Caco-2 (cell line): ENCODE measurements around the gene ATG9A. TPM values are rescaled to one million over a fixed set of nuclear protein-coding genes. Genes with fewer than 3 reads are reported as not detected.

Experiments
- BruUV-seq: library from RNA; stranded (reverse); fragments of 400-500 nt; replicated peaks from 2 replicates; lab custom pipeline; 2021; lab: Mats Ljungman, UMichigan
- CTCF ChIA-PET: fragments of 300-600 bp; sonication (Branson Sonifier 250); formaldehyde crosslinking; loops from one replicate; lab custom pipeline; 2022; ENCODE audit warnings: antibody characterized with exemption; lab: Charles Lee
- POLR2A ChIA-PET: fragments of 300-600 bp; sonication (Branson Sonifier 250); formaldehyde crosslinking; loops from one replicate; lab custom pipeline; 2022; ENCODE audit warnings: antibody characterized with exemption; lab: Charles Lee
- DNase-seq, 2 experiments: peaks; one replicate each; pipeline versions ENCODE4 v3.0.0 to v3.0.0-alpha.2; 2020 to 2022
- H3K27me3 ChIP-seq: replicated peaks from 2 replicates; pipeline ENCODE4 v1.6.0; 2011; ENCODE audit warnings: low read length; ENCODE audit not compliant: control insufficient read depth, insufficient read depth
- H3K36me3 ChIP-seq: 2 replicates; pipeline ENCODE4 v1.5.1; 2011; ENCODE audit warnings: low read length; ENCODE audit not compliant: control insufficient read depth, insufficient read depth
- H3K4me1 ChIP-seq: fragments of 250-450 bp; sonication (Bioruptor Pico); 2 replicates; pipeline ENCODE4 v1.5.1; 2020; ENCODE audit warnings: mild to moderate bottlenecking
- H3K4me3 ChIP-seq: 2 replicates; pipeline ENCODE4 v1.5.1; 2011; ENCODE audit warnings: low read depth, mild to moderate bottlenecking, control low read depth, low read length
- H3K9me3 ChIP-seq: fragments of 250-450 bp; sonication (Bioruptor Pico); 2 replicates; pipeline ENCODE4 v1.5.1; 2020; ENCODE audit warnings: mild to moderate bottlenecking, moderate library complexity
- H3K27ac Mint-ChIP-seq: one replicate; pipeline ENCODE4 v1.8.0; 2022; ENCODE audit warnings: mixed read lengths; ENCODE audit not compliant: unreplicated experiment
- H3K27me3 Mint-ChIP-seq: one replicate; pipeline ENCODE4 v1.8.0; 2022; ENCODE audit warnings: mixed read lengths; ENCODE audit not compliant: insufficient read depth, unreplicated experiment
- H3K36me3 Mint-ChIP-seq: one replicate; pipeline ENCODE4 v1.8.0; 2022; ENCODE audit warnings: mild to moderate bottlenecking, mixed read lengths; ENCODE audit not compliant: insufficient read depth, unreplicated experiment
- H3K4me1 Mint-ChIP-seq: one replicate; pipeline ENCODE4 v1.8.0; 2022; ENCODE audit warnings: low read depth, mixed read lengths; ENCODE audit not compliant: unreplicated experiment
- H3K4me3 Mint-ChIP-seq: one replicate; pipeline ENCODE4 v1.8.0; 2022; ENCODE audit warnings: mild to moderate bottlenecking, moderate library complexity, mixed read lengths; ENCODE audit not compliant: unreplicated experiment
- H3K9me3 Mint-ChIP-seq: one replicate; pipeline ENCODE4 v1.8.0; 2022; ENCODE audit warnings: mixed read lengths; ENCODE audit not compliant: unreplicated experiment
- CTCF ChIP-seq, 2 experiments: fragments of 200-600 bp in 1 of 2; IDR thresholded peaks; 1 replicate in 1 of 2; 2 replicates in 1 of 2; pipeline versions ENCODE4 v1.5.1 to v1.8.0; 2011 to 2022; ENCODE audit warnings: antibody characterized with exemption in 1 of 2, control low read depth in 1 of 2, inconsistent platforms in 1 of 2, low read depth in 1 of 2, low read length in 1 of 2, mild to moderate bottlenecking in 1 of 2, moderate library complexity in 1 of 2; ENCODE audit not compliant: insufficient read depth in 1 of 2, severe bottlenecking in 1 of 2, unreplicated experiment in 1 of 2
- intact Hi-C: fragments of 100-400 bp; cut with micrococcal nuclease; formaldehyde crosslinking; loops from one replicate; pipeline ENCODE4 v1.10.0; 2022; ENCODE audit not compliant: unreplicated experiment
- total RNA-seq: library from RNA; stranded (reverse); gene quantifications from 2 replicates; pipeline ENCODE4 v1.2.3, GENCODE V29; 2022

The ATG9A gene
- total RNA-seq, 1 experiment from 2014 or later, result 62.9 TPM

- peaks cover 30% of the 10 kb centered on the region for H3K4me1 Mint-ChIP-seq
- intact Hi-C loops, result loop anchor here (2.0 kb wide), 1 partner anchor 47 kb away; no protein-coding TSS in a partner anchor
- H3K27ac Mint-ChIP-seq, result peak overlapping the region; percentile 55
- H3K9me3 Mint-ChIP-seq, result no peaks in the 10 kb centered on the region
- peak in 1 of 2 experiments; percentile 31 for DNase-seq
- Histone ChIP-seq H3K4me1 (peaks cover 36% of the 10 kb centered on the region), H3K4me3 (no peak overlapping the region), H3K9me3 (no peaks in the 10 kb centered on the region), H3K36me3 (no peaks in the 10 kb centered on the region; the same call in 1 of the 2 replicates), H3K27me3 (no peaks in the 10 kb centered on the region)
- H3K4me3 Mint-ChIP-seq, result peak overlapping the region; percentile 20
- POLR2A ChIA-PET, result interaction anchor here (0.6 to 1.5 kb wide), 4 partner anchors 23 to 140 kb away, joined by 3 to 7 read pairs (median 4); partner anchors contain the start of genes CNPPD1, DNAJB2 and DNPEP
- TF ChIP-seq CTCF (IDR thresholded peaks at IDR 0.05; ENCODE audit: insufficient read depth in 1 of 2, low read depth in 1 of 2, low read length in 1 of 2, severe bottlenecking in 1 of 2, unreplicated experiment in 1 of 2), result no peak
- no TSS peak for BruUV-seq
- H3K36me3 Mint-ChIP-seq, result peaks cover 18% of the 10 kb centered on the region
- no peaks in the 10 kb centered on the region for H3K27me3 Mint-ChIP-seq
- CTCF ChIA-PET, result interaction anchor here (1.6 to 2.6 kb wide), 3 partner anchors 30 to 47 kb away, joined by 6 to 25 read pairs (median 25); partner anchors contain the start of gene DNAJB2
Observed at GRCh38 chr2:219247678-219248642, 18.5 kb upstream of the ATG9A start.

- no peaks in the 10 kb centered on the region for H3K27me3 Mint-ChIP-seq
Observed at GRCh38 chr2:219246559-219246958, 17.1 kb upstream of the ATG9A start.

More at GRCh38 chr2:219246559-219246958, 17.1 kb upstream of the ATG9A start:
- Mint-ChIP-seq H3K4me1 (peaks cover 30% of the 10 kb centered on the region), H3K9me3 (no peaks in the 10 kb centered on the region), H3K4me3 (peak overlapping the region; percentile 82), H3K27ac (no peak overlapping the region), H3K36me3 (peaks cover 18% of the 10 kb centered on the region)
- ChIA-PET CTCF (no interaction called here), POLR2A (interaction anchor here (2.2 kb wide), 1 partner anchor 40 kb away, joined by 14 read pairs; the partner anchor contains the start of gene ZFAND2B)
- peaks cover 33% of the 10 kb centered on the region for H3K4me1 ChIP-seq
- TF ChIP-seq CTCF (IDR thresholded peaks at IDR 0.05; ENCODE audit: insufficient read depth in 1 of 2, low read depth in 1 of 2, low read length in 1 of 2, severe bottlenecking in 1 of 2, unreplicated experiment in 1 of 2), result no peak
- BruUV-seq, result no TSS peak
- intact Hi-C loops, result no loop called here
- no peak overlapping the region for H3K4me3 ChIP-seq
- no peaks in the 10 kb centered on the region for H3K9me3 ChIP-seq
- no peaks in the 10 kb centered on the region for H3K27me3 ChIP-seq
- DNase-seq, result no peak
- H3K36me3 ChIP-seq, result no peaks in the 10 kb centered on the region; the same call in 1 of the 2 replicates
